Measurements from ENCODE around the gene C16orf89. TPM values are rescaled to one million over a fixed set of nuclear protein-coding genes. Genes with fewer than 3 reads are reported as not detected.
"Not testable (repeated sequence)": the region's sequence is repeated elsewhere in the genome, so short reads cannot be mapped to it uniquely, and the experiment has no call there.

C16orf89 gene
- total RNA-seq, 1 donor from 2014 or later, result 2.9 TPM

DNA sequence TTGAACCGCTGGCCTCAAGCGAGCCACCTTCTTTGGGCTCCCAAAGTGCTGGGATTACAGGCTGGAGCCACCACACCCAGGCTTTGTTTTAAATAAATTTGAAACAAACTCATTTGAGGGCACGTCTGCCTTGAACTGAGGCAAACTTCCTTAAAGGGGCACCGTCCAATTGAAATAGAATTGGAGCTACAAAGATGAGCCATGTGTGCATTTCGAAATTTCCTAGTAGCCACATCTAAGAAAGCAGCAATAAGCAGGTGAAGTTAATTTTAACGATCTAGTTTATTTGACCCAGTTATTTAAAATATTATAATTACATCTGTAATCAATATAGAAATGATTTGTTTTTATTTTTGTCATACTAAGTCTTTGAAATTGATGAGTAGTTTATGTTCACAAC is 755 bp upstream of the C16orf89 start:
- no peak for ATAC-seq
- intact Hi-C loops (cut with micrococcal nuclease), result no loop called here
- no peak for DNase-seq

- intact Hi-C loops (cut with micrococcal nuclease), result no loop called here
- DNase-seq (no peak), ATAC-seq (peak; percentile 40)
These were observed 430 bp downstream of the C16orf89 start for GRCh38 chr16:5065326-5065725.

GRCh38 chr16:5064915-5065314 is 841 bp downstream of the C16orf89 start:
- intact Hi-C loops (cut with micrococcal nuclease), result no loop called here
- DNase-seq, result no peak
- ATAC-seq, result no peak

DNA sequence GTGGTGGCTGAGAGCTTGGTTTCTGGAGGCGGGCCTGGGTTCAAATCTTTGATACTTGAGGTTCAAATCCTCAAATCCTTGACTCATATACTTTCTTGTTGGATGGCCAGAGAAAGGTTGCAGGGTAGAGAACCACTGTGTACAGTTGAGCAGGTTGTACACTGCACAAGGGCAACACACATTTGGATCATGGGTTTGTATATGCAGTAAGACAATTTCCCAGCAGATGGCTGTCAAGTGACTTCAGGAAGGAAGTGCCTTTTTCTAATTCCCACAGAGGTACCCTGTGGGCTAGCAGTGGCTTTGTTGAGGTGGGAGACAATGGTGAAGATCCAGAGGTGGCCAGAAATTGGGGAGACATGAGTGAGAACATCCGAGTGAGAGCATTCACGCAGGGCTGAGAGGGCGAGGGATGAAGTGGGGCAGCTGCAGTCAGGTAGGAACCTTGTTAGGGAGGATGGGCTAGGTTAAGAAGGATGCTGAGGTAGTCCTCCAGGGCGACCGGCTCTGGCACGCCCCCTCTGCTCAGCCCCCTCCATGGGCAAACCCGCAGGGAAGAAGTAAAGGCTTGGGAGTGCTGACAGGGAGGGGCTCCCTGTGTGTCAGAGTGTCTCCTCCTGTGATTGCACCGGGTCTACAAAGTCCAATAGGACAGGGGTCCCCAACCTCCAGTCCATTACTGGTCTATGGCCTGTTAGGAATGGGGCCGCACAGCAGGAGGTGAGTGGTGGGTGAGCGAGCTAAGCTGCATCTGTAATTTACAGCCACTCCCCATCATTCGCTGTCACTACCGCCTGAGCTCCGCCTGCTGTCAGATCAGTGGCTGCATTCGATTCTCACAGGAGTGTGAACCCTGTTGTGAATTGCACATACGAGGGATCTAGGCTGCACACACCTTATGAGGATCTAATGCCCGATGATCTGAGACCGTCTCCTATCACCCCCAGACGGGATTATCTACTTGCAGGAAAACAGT is 2.7 kb downstream of the C16orf89 start:
- intact Hi-C loops (cut with micrococcal nuclease), result no loop called here
- ATAC-seq, result no peak
- DNase-seq, result no peak

GRCh38 chr16:5062051-5062450 is 3.7 kb downstream of the C16orf89 start:
- DNase-seq (no peak), ATAC-seq (no peak)
- intact Hi-C loops (cut with micrococcal nuclease), result no loop called here

DNA sequence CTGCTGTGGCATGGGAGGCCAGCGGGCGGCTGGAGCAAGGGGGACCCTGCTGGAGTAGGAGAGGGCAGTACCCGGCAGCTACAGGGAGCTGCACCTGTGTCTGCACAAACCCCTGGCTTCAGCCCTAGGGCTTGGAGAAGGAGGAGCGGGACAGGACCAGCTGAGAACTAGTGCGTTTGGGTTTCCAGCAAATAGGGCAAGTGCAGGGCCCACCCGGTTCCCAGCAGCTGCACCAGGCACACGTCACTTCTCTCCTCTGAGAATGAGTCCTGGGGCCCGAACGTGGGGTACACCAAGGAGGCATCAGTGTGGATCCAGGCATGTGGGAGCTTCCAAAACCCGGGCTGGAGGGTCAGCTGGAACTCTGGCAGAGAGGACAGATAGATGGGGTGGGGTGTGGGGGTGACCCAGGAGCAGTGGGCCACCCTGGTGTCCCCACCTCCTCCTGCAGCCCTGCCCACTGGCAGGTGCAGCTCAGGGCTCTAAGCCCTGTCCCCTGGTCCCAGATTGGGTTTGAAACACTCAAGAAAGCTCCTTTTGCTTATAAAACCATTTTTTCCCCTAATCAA is 5.6 kb downstream of the C16orf89 start:
- DNase-seq, result no peak
- no peak for ATAC-seq
- intact Hi-C loops (cut with micrococcal nuclease), result no loop called here

GRCh38 chr16:5059386-5060072 is 6.2 kb downstream of the C16orf89 start:
- no peak for DNase-seq
- no peak for ATAC-seq
- intact Hi-C loops (cut with micrococcal nuclease), result no loop called here

GRCh38 chr16:5058476-5058875 is 7.3 kb downstream of the C16orf89 start:
- intact Hi-C loops (cut with micrococcal nuclease), result no loop called here
- DNase-seq (no peak), ATAC-seq (peak; percentile 51)

GRCh38 chr16:5056352-5056751 is 9.4 kb downstream of the C16orf89 start:
- intact Hi-C loops (cut with micrococcal nuclease), result no loop called here
- ATAC-seq (no peak), DNase-seq (no peak)

DNA sequence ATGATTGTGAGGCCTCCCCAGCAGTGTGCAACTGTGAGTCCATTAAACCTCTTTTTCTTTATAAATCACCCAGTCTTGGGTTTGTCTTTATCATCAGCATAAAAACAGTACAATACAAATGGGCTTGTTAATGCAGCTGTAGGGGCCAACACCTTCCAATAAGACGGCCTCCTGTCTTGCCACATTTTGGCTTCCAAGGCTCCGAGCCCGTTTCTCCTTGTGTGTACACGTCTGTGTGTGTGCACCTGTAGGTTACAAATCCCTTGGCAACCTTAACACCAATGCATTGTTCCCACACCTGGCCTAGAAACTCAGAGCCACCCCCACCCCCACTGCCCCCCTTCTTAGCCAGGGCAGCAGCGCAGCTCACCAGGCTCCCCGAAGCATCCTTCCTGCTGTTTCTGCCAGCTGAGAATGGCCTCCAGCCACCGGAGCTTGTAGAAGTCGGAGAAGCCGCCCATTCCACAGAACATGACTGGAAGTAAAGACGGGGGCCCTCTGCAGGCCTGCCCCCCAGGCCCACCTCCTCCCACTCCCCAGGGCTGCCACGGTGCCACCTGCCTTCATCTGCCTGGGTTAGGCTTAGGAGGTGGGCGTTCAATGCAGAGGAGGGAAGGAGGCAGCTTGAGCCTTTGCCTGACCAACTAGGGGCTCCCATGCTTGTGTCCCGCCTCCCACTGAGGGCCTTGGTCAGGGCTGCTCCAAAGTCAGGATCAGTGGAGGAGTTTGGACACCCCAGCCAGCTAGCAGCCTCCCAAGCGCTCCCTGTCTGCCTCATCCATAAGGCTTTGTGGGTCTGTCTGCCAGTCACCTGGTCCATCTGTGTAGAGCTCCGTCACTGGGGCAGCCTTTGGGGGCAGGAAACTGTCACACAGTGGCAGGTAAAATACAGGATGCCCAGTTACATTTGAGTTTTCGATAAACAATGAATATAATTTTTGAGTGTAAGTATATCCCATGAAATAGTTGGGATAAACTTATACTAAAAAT is 10.6 kb downstream of the C16orf89 start:
- no peak for ATAC-seq
- DNase-seq, result no peak
- intact Hi-C loops (cut with micrococcal nuclease), result no loop called here

DNA sequence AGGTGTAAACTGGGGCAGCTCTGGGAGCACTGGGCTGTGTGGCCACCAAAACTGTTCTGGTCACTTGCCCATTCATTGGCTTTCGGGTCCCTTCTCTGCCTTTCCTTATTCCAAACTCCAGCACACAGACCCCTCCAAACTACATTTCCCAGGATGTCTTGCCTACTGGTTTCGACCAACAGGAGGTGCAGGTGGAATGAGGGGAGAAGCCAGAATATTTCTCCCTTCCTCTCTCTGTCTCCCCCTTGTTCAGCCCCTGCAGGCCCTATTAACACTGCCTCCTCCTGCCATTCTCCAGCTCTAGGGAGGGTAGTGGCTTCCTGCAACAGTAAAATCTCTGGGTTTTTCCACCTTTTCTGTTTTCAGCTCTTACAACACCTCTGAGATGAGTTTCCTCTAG is 18.8 kb downstream of the C16orf89 start:
- intact Hi-C loops (cut with micrococcal nuclease), result no loop called here
- ATAC-seq (no peak), DNase-seq (no peak)

DNA sequence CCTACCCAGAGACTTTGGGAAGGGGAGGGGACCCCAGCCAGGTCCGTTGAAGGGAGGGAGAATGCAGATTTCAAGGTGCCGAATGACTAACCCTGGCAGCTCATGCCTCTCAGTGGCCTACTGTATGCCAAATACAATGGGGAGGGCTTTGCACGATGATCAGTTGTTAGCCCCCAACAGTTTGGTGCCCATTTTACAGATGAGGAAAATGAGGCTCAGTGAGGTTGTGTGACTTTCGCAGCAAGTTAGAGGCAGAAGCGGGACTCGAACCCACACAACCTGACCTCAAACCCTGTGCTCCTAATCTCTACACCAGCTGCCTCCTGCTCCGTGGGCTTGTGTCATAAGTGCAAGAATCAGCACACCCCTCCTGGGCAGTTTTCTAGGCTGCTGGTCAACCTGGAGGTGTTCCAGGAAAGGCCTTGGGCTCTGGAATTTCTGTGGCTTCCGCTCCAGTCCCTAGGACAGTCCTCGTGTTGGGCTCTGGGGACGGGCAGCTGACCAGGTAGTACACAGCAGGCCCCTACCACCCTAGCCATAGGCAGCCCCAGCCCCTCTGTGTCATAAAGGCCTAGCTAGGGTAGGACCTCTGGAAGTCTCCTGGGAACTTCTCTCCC is 20.1 kb downstream of the C16orf89 start:
- DNase-seq (no peak), ATAC-seq (no peak)
- intact Hi-C loops (cut with micrococcal nuclease), result no loop called here

GRCh38 chr16:5044581-5044980 is 21.2 kb downstream of the C16orf89 start:
- intact Hi-C loops (cut with micrococcal nuclease); DNase-seq; ATAC-seq: not testable (repeated sequence)

DNA sequence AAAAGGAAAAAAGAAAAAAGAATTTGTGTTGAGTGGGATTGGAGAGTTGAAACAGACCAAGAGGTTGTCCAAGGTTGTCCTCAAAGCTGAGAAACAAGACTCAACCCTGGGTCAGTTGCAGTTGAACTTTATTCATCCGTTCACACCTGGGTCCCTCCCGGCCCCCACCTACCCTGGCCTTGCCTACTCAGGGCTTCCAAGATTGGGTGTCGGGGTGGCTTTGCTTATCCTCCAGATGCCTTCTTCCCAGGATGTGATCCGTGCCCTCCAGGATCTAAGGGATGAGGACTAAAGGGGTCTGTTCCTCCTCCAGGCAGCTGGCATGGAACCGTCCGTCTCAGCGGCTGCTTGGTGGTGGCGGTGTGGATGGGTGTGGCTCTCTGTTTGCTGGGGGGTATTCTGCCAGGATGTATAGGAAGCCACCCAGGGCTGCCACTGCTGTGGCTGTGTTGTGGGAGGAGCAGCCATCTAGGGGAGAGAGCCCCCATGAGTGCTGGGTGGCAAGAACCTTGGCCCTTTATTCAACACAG is 21.7 kb downstream of the C16orf89 start:
- no peak for DNase-seq
- intact Hi-C loops (cut with micrococcal nuclease), result no loop called here
- ATAC-seq, result no peak

GRCh38 chr16:5042574-5043171 is 23.1 kb downstream of the C16orf89 start:
- ATAC-seq, result no peak
- DNase-seq, result no peak
- intact Hi-C loops (cut with micrococcal nuclease), result no loop called here

- ATAC-seq (no peak), DNase-seq (no peak)
These were observed 24.1 kb downstream of the C16orf89 start for GRCh38 chr16:5041600-5042133.

DNA sequence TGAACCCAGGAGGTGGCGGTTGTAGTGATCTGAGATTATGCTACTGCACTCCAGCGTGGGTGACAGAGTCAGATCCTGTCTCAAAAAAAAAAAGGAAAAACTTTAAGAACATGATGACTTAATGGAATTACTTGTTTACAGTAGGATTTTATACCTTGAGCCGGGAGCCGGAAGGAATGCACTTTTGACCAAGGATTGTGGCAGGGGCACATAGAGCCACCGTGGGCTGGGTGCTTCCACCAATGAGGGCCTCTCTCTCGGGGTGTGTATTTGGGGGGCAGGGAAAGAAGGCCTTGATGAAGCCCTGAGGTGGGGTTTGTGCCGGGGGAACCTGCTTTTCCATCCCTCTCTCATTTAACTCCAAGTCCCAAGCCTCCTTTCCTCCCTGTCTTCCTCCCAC is 25.3 kb downstream of the C16orf89 start:
- DNase-seq (no peak), ATAC-seq (no peak)
- intact Hi-C loops (cut with micrococcal nuclease), result no loop called here

More at GRCh38 chr16:5041600-5042133, 24.1 kb downstream of the C16orf89 start:
- intact Hi-C loops (cut with micrococcal nuclease), result no loop called here

Measured in left ventricle myocardium superior (tissue), 1 donor.